ENCODE data around the gene ALS2. TPM values are rescaled to one million over a fixed set of nuclear protein-coding genes. Genes with fewer than 3 reads are reported as not detected.
A peak's percentile ranks its signal among the peaks of the same experiment; 100 is the strongest.
"Not testable (repeated sequence)": the region's sequence is repeated elsewhere in the genome, so short reads cannot be mapped to it uniquely, and the experiment has no call there.

The ALS2 gene
- total RNA-seq = 28.2 TPM

DNA sequence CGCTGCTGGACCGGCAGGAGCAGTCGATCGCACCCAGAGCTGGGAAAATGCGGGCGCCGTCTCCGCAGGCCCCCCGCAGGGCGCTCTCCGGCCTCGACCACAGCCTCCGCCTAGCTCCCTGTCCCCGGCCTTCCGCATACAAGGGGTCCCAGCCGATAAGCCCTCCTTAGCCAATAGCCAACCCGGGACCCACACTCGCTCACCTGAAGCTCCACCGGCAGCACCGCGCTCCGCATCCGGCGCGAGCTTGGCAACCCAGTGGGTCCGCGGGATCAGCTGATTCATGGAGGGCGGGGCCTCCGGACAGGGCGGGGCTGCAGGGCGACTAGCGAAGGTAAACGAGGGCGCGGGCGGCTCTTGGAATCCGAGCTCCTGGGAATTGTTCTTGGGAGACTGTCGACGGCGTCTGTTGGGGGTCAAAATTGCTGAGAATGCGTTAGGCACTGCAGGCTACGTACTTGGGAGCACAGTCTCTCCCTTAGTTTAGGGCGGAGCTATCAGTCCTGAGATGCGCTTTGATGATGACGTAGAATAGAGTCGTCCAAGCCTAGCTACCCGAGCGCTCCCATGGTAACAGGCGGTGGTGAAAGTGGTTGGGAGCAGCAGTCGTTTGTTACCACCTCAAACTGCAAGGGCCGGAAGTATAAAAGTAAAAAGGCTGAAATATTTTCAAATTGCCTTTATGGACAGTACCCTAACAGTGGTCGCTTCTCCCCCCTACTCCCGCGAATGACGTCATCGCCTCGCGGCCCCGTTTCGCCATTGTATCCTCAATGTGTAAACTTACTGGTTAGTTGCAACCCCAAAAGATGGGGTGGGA lies at the start of gene ALS2:
Gene ALS2 (minus strand): TSS at position 260 of the 820 bp plus-strand sequence. CDS start 12,048 bp downstream, outside the sequence.
- no peaks in the 10 kb centered on the region for H3K36me3 ChIP-seq (ENCODE audit: control insufficient read depth in 3 of 3, insufficient read depth in 3 of 3, low read length in 3 of 3)
- H3K4me1 ChIP-seq (ENCODE audit: control insufficient read depth in 3 of 3, insufficient read depth in 3 of 3, low read length in 3 of 3) = peaks cover 5 to 22% (median 17%) of the 10 kb centered on the region in 3 donors
- peak within 1 kb of the TSS; percentile 76 to 96 (median 96) for H3K4me3 ChIP-seq (ENCODE audit: low read length in 3 of 3)
- no peaks in the 10 kb centered on the region for H3K9me3 ChIP-seq (ENCODE audit: control insufficient read depth in 3 of 3, low read length in 3 of 3)
- peak within 1 kb of the TSS; percentile 85 to 93 (median 90) for H3K9ac ChIP-seq (ENCODE audit: low read depth in 1 of 3, low read length in 3 of 3)
- H3K27me3 ChIP-seq (ENCODE audit: control insufficient read depth in 3 of 3, insufficient read depth in 3 of 3, low read length in 3 of 3) = no peaks in the 10 kb centered on the region
- H3K27ac ChIP-seq (ENCODE audit: low read depth, low read length) = peak within 1 kb of the TSS; percentile 79

GRCh38 chr2:201828220-201828619 lies 47.5 kb upstream of the ALS2 start:
- no peak overlapping the region for H3K27ac ChIP-seq (ENCODE audit: low read depth, low read length)
- H3K9ac ChIP-seq (ENCODE audit: low read depth in 1 of 3, low read length in 3 of 3) = no peak overlapping the region
- no peaks in the 10 kb centered on the region for H3K27me3 ChIP-seq (ENCODE audit: control insufficient read depth in 3 of 3, insufficient read depth in 3 of 3, low read length in 3 of 3)
- H3K4me1 ChIP-seq (ENCODE audit: control insufficient read depth in 3 of 3, insufficient read depth in 3 of 3, low read length in 3 of 3) = no peaks in the 10 kb centered on the region
- no peaks in the 10 kb centered on the region for H3K9me3 ChIP-seq (ENCODE audit: control insufficient read depth in 3 of 3, low read length in 3 of 3)
- no peak overlapping the region for H3K4me3 ChIP-seq (ENCODE audit: low read length in 3 of 3)
- H3K36me3 ChIP-seq (ENCODE audit: control insufficient read depth in 3 of 3, insufficient read depth in 3 of 3, low read length in 3 of 3) = no peaks in the 10 kb centered on the region

- Histone ChIP-seq H3K9me3 (ENCODE audit: control insufficient read depth in 3 of 3, low read length in 3 of 3) (no peaks in the 10 kb centered on the region), H3K27me3 (ENCODE audit: control insufficient read depth in 3 of 3, insufficient read depth in 3 of 3, low read length in 3 of 3) (no peaks in the 10 kb centered on the region), H3K9ac (ENCODE audit: low read depth in 1 of 3, low read length in 3 of 3) (no peak overlapping the region), H3K27ac (ENCODE audit: low read depth, low read length) (no peak overlapping the region), H3K4me3 (ENCODE audit: low read length in 3 of 3) (no peak overlapping the region), H3K36me3 (ENCODE audit: control insufficient read depth in 3 of 3, insufficient read depth in 3 of 3, low read length in 3 of 3) (no peaks in the 10 kb centered on the region), H3K4me1 (ENCODE audit: control insufficient read depth in 3 of 3, insufficient read depth in 3 of 3, low read length in 3 of 3) (no peaks in the 10 kb centered on the region)
Observed at GRCh38 chr2:201827621-201828020, 46.9 kb upstream of the ALS2 start.

- Histone ChIP-seq H3K36me3 (ENCODE audit: control insufficient read depth in 3 of 3, insufficient read depth in 3 of 3, low read length in 3 of 3) (no peaks in the 10 kb centered on the region), H3K9ac (ENCODE audit: low read depth in 1 of 3, low read length in 3 of 3) (no peak overlapping the region), H3K4me1 (ENCODE audit: control insufficient read depth in 3 of 3, insufficient read depth in 3 of 3, low read length in 3 of 3) (no peaks in the 10 kb centered on the region), H3K27me3 (ENCODE audit: control insufficient read depth in 3 of 3, insufficient read depth in 3 of 3, low read length in 3 of 3) (no peaks in the 10 kb centered on the region), H3K9me3 (ENCODE audit: control insufficient read depth in 3 of 3, low read length in 3 of 3) (no peaks in the 10 kb centered on the region), H3K27ac (ENCODE audit: low read depth, low read length) (no peak overlapping the region), H3K4me3 (ENCODE audit: low read length in 3 of 3) (no peak overlapping the region)
Observed at GRCh38 chr2:201824212-201824611, 43.5 kb upstream of the ALS2 start.

DNA sequence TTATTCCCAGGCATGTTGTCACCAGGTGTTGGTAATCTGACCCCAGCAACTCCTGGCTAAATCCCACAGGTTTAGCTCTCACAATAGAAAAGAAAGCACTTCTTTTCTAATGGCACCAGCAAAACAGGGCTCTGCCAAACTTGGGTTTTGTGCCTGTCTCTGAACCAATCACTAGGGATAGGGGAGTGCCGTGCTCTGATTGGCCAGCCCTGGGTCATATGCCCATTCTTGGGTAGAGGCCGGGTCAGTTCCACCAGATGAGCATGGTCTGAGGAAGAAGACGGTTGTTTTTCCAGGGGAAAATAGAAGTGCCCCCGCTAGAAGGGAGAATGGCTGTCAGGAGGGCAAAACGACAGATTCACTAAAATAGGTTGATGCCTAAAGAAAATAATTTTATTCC lies 40.3 kb upstream of the ALS2 start:
- H3K27me3 ChIP-seq (ENCODE audit: control insufficient read depth in 3 of 3, insufficient read depth in 3 of 3, low read length in 3 of 3) = no peaks in the 10 kb centered on the region
- no peak overlapping the region for H3K27ac ChIP-seq (ENCODE audit: low read depth, low read length)
- H3K9ac ChIP-seq (ENCODE audit: low read depth in 1 of 3, low read length in 3 of 3) = no peak overlapping the region
- H3K4me3 ChIP-seq (ENCODE audit: low read length in 3 of 3) = no peak overlapping the region
- H3K36me3 ChIP-seq (ENCODE audit: control insufficient read depth in 3 of 3, insufficient read depth in 3 of 3, low read length in 3 of 3) = no peaks in the 10 kb centered on the region
- no peaks in the 10 kb centered on the region for H3K4me1 ChIP-seq (ENCODE audit: control insufficient read depth in 3 of 3, insufficient read depth in 3 of 3, low read length in 3 of 3)
- no peaks in the 10 kb centered on the region for H3K9me3 ChIP-seq (ENCODE audit: control insufficient read depth in 3 of 3, low read length in 3 of 3)

- Histone ChIP-seq H3K27ac (ENCODE audit: low read depth, low read length) (no peak overlapping the region), H3K4me1 (ENCODE audit: control insufficient read depth in 3 of 3, insufficient read depth in 3 of 3, low read length in 3 of 3) (no peaks in the 10 kb centered on the region), H3K4me3 (ENCODE audit: low read length in 3 of 3) (no peak overlapping the region), H3K36me3 (ENCODE audit: control insufficient read depth in 3 of 3, insufficient read depth in 3 of 3, low read length in 3 of 3) (no peaks in the 10 kb centered on the region), H3K9me3 (ENCODE audit: control insufficient read depth in 3 of 3, low read length in 3 of 3) (no peaks in the 10 kb centered on the region), H3K27me3 (ENCODE audit: control insufficient read depth in 3 of 3, insufficient read depth in 3 of 3, low read length in 3 of 3) (no peaks in the 10 kb centered on the region), H3K9ac (ENCODE audit: low read depth in 1 of 3, low read length in 3 of 3) (no peak overlapping the region)
Observed at GRCh38 chr2:201820383-201821007, 39.8 kb upstream of the ALS2 start.

DNA sequence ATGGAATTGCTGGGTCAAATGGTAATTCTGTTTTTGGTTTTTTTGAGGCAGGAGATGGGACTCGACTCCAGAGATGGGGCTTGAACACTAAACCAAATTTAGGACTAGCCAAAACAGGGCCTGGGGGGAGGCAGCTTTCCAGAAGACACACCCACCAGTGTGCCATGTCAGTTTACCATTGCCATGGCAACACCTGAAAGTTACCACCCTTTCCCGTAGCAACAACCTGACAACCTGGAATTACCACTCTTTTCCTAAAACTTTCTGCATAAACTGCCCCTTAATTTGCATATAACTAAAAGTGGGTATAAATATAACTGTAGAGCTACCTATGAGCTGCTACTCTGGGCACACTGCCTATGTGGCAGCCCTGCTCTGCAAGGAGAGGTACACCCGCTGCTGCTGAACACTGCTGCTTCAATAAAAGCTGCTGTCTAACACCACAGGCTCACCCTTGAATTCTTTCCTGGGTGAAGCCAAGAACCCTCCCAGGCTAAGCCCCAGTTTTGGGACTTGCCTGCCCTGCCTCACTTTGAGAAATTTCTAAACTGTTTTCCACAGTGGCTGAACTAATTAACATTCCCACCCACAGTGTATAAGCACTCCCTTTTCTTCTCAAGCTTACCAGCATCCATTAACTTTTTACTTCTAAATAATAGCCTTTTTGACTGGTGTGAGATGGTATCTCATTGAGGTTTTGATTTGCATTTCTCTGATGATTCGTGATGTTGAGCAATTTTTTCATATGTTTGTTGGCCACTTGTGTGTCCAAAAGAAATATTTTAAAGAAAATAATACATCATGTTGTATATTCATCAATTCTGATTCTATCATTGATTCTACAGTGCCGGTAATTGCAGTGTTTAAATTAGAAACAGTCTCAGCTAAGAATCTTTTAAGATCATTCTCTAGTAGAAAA lies 36.2 kb upstream of the ALS2 start:
- no peak overlapping the region for H3K9ac ChIP-seq (ENCODE audit: low read depth in 1 of 3, low read length in 3 of 3)
- no peaks in the 10 kb centered on the region for H3K9me3 ChIP-seq (ENCODE audit: control insufficient read depth in 3 of 3, low read length in 3 of 3)
- no peak overlapping the region for H3K27ac ChIP-seq (ENCODE audit: low read depth, low read length)
- no peaks in the 10 kb centered on the region for H3K27me3 ChIP-seq (ENCODE audit: control insufficient read depth in 3 of 3, insufficient read depth in 3 of 3, low read length in 3 of 3)
- H3K4me1 ChIP-seq (ENCODE audit: control insufficient read depth in 3 of 3, insufficient read depth in 3 of 3, low read length in 3 of 3) = peaks cover 0 to 7% (median 4%) of the 10 kb centered on the region in 3 donors
- no peak overlapping the region for H3K4me3 ChIP-seq (ENCODE audit: low read length in 3 of 3)
- H3K36me3 ChIP-seq (ENCODE audit: control insufficient read depth in 3 of 3, insufficient read depth in 3 of 3, low read length in 3 of 3) = no peaks in the 10 kb centered on the region

DNA sequence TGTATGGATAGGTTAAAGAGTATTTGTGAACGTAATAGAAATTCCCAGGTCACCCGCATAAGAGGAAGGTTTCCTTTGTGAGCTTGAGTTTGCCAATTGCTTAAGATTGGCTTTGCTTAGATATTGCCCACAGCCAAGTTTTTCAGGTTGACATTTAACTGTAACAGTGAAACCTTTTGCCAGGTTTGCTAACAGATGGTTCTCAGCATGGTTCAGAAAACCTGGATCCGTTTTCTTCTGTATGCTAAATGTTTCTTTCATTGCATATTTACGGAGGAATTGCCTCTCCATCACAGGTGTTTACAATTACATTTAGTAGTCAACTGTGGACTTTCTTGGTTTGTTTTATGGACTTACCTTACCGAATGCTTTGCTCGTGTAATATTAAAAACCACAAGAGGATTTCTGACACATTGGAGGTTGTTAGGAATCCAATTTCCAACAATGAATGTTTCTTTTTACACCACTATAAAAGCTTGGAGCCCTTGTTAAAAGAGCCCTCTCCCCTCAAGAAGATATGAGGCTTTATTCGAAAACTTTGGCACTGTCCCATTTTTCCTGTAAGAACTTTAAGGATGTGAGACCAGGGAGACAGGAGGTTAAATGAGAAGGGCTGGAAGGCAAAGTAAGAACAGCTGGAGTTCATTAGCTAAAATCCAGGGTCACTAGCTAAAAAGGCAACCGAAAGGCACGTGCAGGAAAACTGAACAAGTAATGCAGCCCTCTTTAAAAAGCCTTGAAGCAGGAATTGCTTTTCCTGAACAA lies 33.4 kb upstream of the ALS2 start:
- Histone ChIP-seq H3K9me3 (ENCODE audit: control insufficient read depth in 3 of 3, low read length in 3 of 3) (no peaks in the 10 kb centered on the region), H3K27me3 (ENCODE audit: control insufficient read depth in 3 of 3, insufficient read depth in 3 of 3, low read length in 3 of 3) (no peaks in the 10 kb centered on the region), H3K4me1 (ENCODE audit: control insufficient read depth in 3 of 3, insufficient read depth in 3 of 3, low read length in 3 of 3) (peaks cover 0 to 7% (median 4%) of the 10 kb centered on the region in 3 donors), H3K27ac (ENCODE audit: low read depth, low read length) (no peak overlapping the region), H3K9ac (ENCODE audit: low read depth in 1 of 3, low read length in 3 of 3) (no peak overlapping the region), H3K36me3 (ENCODE audit: control insufficient read depth in 3 of 3, insufficient read depth in 3 of 3, low read length in 3 of 3) (no peaks in the 10 kb centered on the region), H3K4me3 (ENCODE audit: low read length in 3 of 3) (no peak overlapping the region)

DNA sequence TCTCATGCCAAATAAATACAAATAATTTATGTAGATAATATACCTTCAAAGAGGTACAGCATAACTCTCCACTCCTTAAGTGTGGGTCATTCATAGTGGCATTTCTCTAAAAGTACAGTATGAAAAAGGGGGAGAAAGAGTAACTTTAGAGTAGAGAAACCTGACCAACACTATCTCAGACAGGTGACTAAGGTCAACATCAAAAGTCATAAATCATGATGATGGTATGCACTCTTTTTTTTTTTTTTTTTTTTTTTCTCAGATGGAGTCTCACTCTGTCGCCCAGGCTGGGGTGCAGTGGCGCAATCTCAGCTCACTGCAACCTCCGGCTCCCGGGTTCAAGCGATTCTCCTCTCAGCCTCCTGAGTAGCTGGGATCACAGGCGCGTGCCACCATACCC lies 29.9 kb upstream of the ALS2 start:
- not testable (repeated sequence) for H3K27ac ChIP-seq (ENCODE audit: low read depth, low read length); H3K27me3 ChIP-seq (ENCODE audit: control insufficient read depth in 3 of 3, insufficient read depth in 3 of 3, low read length in 3 of 3); H3K4me3 ChIP-seq (ENCODE audit: low read length in 3 of 3); H3K9me3 ChIP-seq (ENCODE audit: control insufficient read depth in 3 of 3, low read length in 3 of 3); H3K36me3 ChIP-seq (ENCODE audit: control insufficient read depth in 3 of 3, insufficient read depth in 3 of 3, low read length in 3 of 3); H3K9ac ChIP-seq (ENCODE audit: low read depth in 1 of 3, low read length in 3 of 3)
- H3K4me1 ChIP-seq (ENCODE audit: control insufficient read depth in 3 of 3, insufficient read depth in 3 of 3, low read length in 3 of 3) = peaks cover 3 to 22% (median 12%) of the 10 kb centered on the region in 3 donors
